ENCODE data around the gene IGSF3.

IGSF3 gene

DNA sequence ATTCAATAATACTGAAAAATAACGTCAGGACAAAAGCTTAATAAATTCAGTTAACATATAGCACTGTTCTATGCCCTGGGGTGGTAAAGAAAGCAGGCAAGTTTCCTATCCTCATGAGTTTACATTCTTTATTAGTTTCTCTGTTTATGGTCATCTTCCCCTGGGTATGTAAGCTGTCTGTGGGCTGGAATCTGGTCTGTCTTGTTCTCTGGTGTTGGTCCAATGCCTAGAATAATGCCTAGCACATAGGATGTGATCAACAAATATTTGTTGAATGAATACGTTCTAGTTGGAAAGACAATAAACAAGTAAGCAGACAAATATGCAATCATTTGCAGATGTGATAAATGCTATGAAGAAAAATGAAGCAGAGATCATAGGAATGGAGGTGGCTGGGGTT is 7.2 kb upstream of the IGSF3 start:
- Histone ChIP-seq H3K27ac (ENCODE audit: low read depth, low read length) (no peak overlapping the region), H4K8ac (ENCODE audit: low read depth, low read length) (no peak overlapping the region), H2BK120ac (ENCODE audit: low read depth, low read length) (no peak overlapping the region)

DNA sequence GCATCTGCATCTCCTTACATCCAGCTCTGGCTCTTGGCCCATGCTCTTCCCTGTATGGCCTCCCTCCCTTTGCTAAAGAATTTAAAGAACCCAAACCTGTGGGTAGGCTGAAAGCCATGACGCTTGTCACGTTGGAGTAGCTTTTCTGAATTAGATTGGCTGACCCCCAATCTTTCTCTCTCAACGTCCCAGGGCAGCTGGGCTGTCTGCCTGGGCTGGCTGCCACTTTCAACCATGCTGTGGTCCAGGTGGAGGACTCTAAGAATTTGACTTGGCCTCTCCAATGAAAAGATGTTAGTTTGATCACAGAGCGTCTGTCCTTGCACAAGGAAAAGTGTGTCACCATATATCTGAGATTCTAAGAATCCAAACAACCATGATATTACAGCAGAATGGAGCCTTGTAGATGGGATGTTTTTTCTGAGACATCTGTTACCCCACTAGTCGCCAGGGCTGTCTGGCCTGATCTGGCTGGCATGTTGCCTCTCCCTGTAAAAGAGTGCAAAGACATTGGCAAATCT is 6.5 kb upstream of the IGSF3 start:
- no peak overlapping the region for H3K4ac ChIP-seq (ENCODE audit: low read depth, low read length)
- no peak overlapping the region for H3K9ac ChIP-seq (ENCODE audit: low read length)
- H3K4me3 ChIP-seq (ENCODE audit: low read length), result no peak overlapping the region
- no peak overlapping the region for H2BK120ac ChIP-seq (ENCODE audit: low read depth, low read length)
- no peak overlapping the region for H4K8ac ChIP-seq (ENCODE audit: low read depth, low read length)
- no peak overlapping the region for H3K18ac ChIP-seq (ENCODE audit: low read length)
- H2BK15ac ChIP-seq (replicated peaks; ENCODE audit: low read depth), result no peak overlapping the region
- H3K79me2 ChIP-seq (ENCODE audit: control insufficient read depth, insufficient read depth, low read length), result no peaks in the 10 kb centered on the region
- no peak overlapping the region for H2BK5ac ChIP-seq (ENCODE audit: low read length)
- H3K23ac ChIP-seq (ENCODE audit: low read length), result no peak overlapping the region
- no peaks in the 10 kb centered on the region for H3K36me3 ChIP-seq (ENCODE audit: control insufficient read depth, insufficient read depth, low read length)
- H4K5ac ChIP-seq (ENCODE audit: low read length), result no peak overlapping the region
- H2AK5ac ChIP-seq (ENCODE audit: low read length), result no peak overlapping the region
- no peak overlapping the region for H3K4me2 ChIP-seq (ENCODE audit: low read length)
- no peak for DNase-seq
- WGBS (ENCODE audit: extremely low coverage, insufficient coverage, low lambda C conversion rate), result no CpG with 5 or more reads among the region's 5 CpGs
- no peak overlapping the region for H3K56ac ChIP-seq (ENCODE audit: low read length)
- H3K27me3 ChIP-seq (ENCODE audit: insufficient read depth, low read length, poor library complexity), result no peaks in the 10 kb centered on the region
- H3K27ac ChIP-seq (ENCODE audit: low read depth, low read length), result no peak overlapping the region
- H3K4me1 ChIP-seq (ENCODE audit: control insufficient read depth, low read depth, low read length), result no peaks in the 10 kb centered on the region
- no peaks in the 10 kb centered on the region for H3K79me1 ChIP-seq (ENCODE audit: low read length)

More for the DNA sequence above, 7.2 kb upstream of the IGSF3 start:
- WGBS (ENCODE audit: extremely low coverage, insufficient coverage, low lambda C conversion rate), result no CpG with 5 or more reads among the region's 2 CpGs
- Histone ChIP-seq H3K23ac (ENCODE audit: low read length) (no peak overlapping the region), H3K36me3 (ENCODE audit: control insufficient read depth, insufficient read depth, low read length) (no peaks in the 10 kb centered on the region), H2BK5ac (ENCODE audit: low read length) (no peak overlapping the region), H2AK5ac (ENCODE audit: low read length) (no peak overlapping the region), H2BK15ac (replicated peaks; ENCODE audit: low read depth) (no peak overlapping the region), H3K79me1 (ENCODE audit: low read length) (no peaks in the 10 kb centered on the region), H3K18ac (ENCODE audit: low read length) (no peak overlapping the region), H3K56ac (ENCODE audit: low read length) (no peak overlapping the region), H3K4me1 (ENCODE audit: control insufficient read depth, low read depth, low read length) (no peaks in the 10 kb centered on the region), H3K27me3 (ENCODE audit: insufficient read depth, low read length, poor library complexity) (no peaks in the 10 kb centered on the region), H3K4me3 (ENCODE audit: low read length) (no peak overlapping the region), H3K4ac (ENCODE audit: low read depth, low read length) (no peak overlapping the region), H3K79me2 (ENCODE audit: control insufficient read depth, insufficient read depth, low read length) (no peaks in the 10 kb centered on the region), H3K4me2 (ENCODE audit: low read length) (no peak overlapping the region), H3K9ac (ENCODE audit: low read length) (no peak overlapping the region), H4K5ac (ENCODE audit: low read length) (no peak overlapping the region)
- no peak for DNase-seq

DNA sequence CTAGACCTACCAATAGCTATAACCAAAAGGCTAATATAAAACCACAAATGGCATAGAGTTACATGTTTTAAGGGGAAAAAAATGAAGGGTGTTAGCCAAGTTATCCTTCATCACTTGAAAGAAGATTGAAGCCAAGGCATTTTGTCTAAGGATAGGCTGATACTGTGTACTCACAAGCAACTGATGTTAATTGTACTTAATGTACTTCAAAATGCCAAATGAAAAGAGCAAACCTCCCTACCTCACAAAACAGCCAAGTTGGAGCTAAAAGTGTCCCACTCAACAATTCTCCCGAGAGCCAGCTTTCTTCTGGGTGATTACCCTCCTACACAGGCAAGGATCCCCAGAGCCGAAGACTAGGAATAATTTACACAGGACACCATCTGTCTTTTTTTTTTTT is 4.4 kb upstream of the IGSF3 start:
- H3K27me3 ChIP-seq (ENCODE audit: insufficient read depth, low read length, poor library complexity), result no peaks in the 10 kb centered on the region
- no peaks in the 10 kb centered on the region for H3K36me3 ChIP-seq (ENCODE audit: control insufficient read depth, insufficient read depth, low read length)
- no peak overlapping the region for H4K5ac ChIP-seq (ENCODE audit: low read length)
- H3K4me1 ChIP-seq (ENCODE audit: control insufficient read depth, low read depth, low read length), result no peaks in the 10 kb centered on the region
- H3K4me2 ChIP-seq (ENCODE audit: low read length), result no peak overlapping the region
- no peak overlapping the region for H2BK5ac ChIP-seq (ENCODE audit: low read length)
- H4K8ac ChIP-seq (ENCODE audit: low read depth, low read length), result no peak overlapping the region
- no peak overlapping the region for H2AK5ac ChIP-seq (ENCODE audit: low read length)
- no peak overlapping the region for H3K18ac ChIP-seq (ENCODE audit: low read length)
- no peak overlapping the region for H2BK120ac ChIP-seq (ENCODE audit: low read depth, low read length)
- no peak overlapping the region for H3K27ac ChIP-seq (ENCODE audit: low read depth, low read length)
- H2BK15ac ChIP-seq (replicated peaks; ENCODE audit: low read depth), result no peak overlapping the region
- no peak for DNase-seq
- H3K79me2 ChIP-seq (ENCODE audit: control insufficient read depth, insufficient read depth, low read length), result no peaks in the 10 kb centered on the region
- H3K79me1 ChIP-seq (ENCODE audit: low read length), result no peaks in the 10 kb centered on the region
- no peak overlapping the region for H3K4me3 ChIP-seq (ENCODE audit: low read length)
- no peak overlapping the region for H3K23ac ChIP-seq (ENCODE audit: low read length)
- no CpG with 5 or more reads among the region's 2 CpGs for WGBS (ENCODE audit: extremely low coverage, insufficient coverage, low lambda C conversion rate)
- H3K56ac ChIP-seq (ENCODE audit: low read length), result no peak overlapping the region
- no peak overlapping the region for H3K4ac ChIP-seq (ENCODE audit: low read depth, low read length)
- no peak overlapping the region for H3K9ac ChIP-seq (ENCODE audit: low read length)

DNA sequence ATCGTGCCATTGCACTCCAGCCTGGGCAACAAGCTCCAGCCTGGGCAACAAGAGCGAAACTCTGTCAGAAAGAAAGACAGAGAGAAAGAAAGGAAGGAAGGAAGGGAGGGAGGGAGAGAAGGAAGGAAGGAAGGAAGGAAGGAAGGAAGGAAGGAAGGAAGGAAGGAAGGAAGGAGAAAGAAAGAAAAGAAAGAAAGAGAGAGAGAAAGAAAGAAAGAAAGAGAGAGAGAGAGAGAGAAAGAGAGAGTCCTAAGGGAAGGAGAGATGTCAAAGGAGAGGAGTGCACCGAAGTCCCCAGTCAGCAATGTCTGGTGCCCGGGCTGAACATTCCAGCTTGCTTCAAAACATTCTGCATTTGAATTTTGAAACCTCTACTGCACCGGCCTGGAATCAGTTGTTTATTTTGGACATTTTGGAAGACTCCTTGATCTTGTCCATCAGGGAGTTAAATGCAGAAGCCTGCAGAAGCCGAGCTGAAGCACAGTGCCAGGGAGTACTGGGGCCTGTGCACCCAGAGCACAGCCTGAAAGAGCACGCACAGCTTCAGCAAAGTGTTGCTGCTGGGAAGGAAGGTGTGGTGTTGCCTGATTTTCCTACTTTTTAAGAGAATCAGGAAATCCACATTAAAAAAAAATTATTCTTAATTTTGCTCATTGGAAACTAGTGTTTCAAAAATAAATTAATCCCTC is 3.7 kb upstream of the IGSF3 start:
- peaks cover 1% of the 10 kb centered on the region for H3K4me1 ChIP-seq (ENCODE audit: control insufficient read depth, low read depth, low read length)
- H3K4ac ChIP-seq (ENCODE audit: low read depth, low read length), result no peak overlapping the region
- no peak overlapping the region for H3K23ac ChIP-seq (ENCODE audit: low read length)
- H2BK120ac ChIP-seq (ENCODE audit: low read depth, low read length), result no peak overlapping the region
- no peak overlapping the region for H3K4me3 ChIP-seq (ENCODE audit: low read length)
- no peak overlapping the region for H3K27ac ChIP-seq (ENCODE audit: low read depth, low read length)
- H2BK15ac ChIP-seq (replicated peaks; ENCODE audit: low read depth), result no peak overlapping the region
- DNase-seq, result no peak
- H2AK5ac ChIP-seq (ENCODE audit: low read length), result no peak overlapping the region
- no CpG with 5 or more reads among the region's 7 CpGs for WGBS (ENCODE audit: extremely low coverage, insufficient coverage, low lambda C conversion rate)
- no peak overlapping the region for H3K18ac ChIP-seq (ENCODE audit: low read length)
- H3K4me2 ChIP-seq (ENCODE audit: low read length), result no peak overlapping the region
- H3K9ac ChIP-seq (ENCODE audit: low read length), result no peak overlapping the region
- no peak overlapping the region for H4K5ac ChIP-seq (ENCODE audit: low read length)
- no peak overlapping the region for H2BK5ac ChIP-seq (ENCODE audit: low read length)
- no peak overlapping the region for H4K8ac ChIP-seq (ENCODE audit: low read depth, low read length)
- H3K36me3 ChIP-seq (ENCODE audit: control insufficient read depth, insufficient read depth, low read length), result no peaks in the 10 kb centered on the region
- no peaks in the 10 kb centered on the region for H3K27me3 ChIP-seq (ENCODE audit: insufficient read depth, low read length, poor library complexity)
- no peak overlapping the region for H3K56ac ChIP-seq (ENCODE audit: low read length)
- H3K79me1 ChIP-seq (ENCODE audit: low read length), result peaks cover 2% of the 10 kb centered on the region
- no peaks in the 10 kb centered on the region for H3K79me2 ChIP-seq (ENCODE audit: control insufficient read depth, insufficient read depth, low read length)

DNA sequence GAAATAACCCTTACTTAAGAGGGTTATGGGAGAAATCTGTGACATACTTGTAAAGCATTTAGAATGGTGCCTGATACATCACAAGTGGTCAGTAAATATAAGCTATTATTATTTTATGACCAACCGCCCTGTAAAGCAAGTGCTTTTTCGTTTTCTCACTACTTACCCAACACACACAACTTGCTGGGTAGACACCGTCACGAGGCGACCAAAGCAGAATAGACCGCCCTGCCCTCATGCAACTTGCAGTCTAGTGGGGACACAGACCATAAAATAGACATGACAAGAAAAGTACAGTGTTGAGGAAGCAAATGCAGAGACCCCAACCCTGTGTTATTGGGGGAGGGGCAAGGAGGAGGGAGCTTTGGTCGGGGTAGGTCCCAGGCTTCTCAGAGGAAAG is 744 bp upstream of the IGSF3 start:
- Histone ChIP-seq H2BK120ac (ENCODE audit: low read depth, low read length) (no peak overlapping the region), H4K5ac (ENCODE audit: low read length) (no peak overlapping the region), H3K4ac (ENCODE audit: low read depth, low read length) (no peak overlapping the region), H2AK5ac (ENCODE audit: low read length) (no peak overlapping the region), H3K4me3 (ENCODE audit: low read length) (no peak overlapping the region), H3K23ac (ENCODE audit: low read length) (no peak overlapping the region), H2BK15ac (replicated peaks; ENCODE audit: low read depth) (peak overlapping the region; percentile 10), H3K18ac (ENCODE audit: low read length) (peak overlapping the region; percentile 88), H3K4me2 (ENCODE audit: low read length) (no peak overlapping the region), H4K8ac (ENCODE audit: low read depth, low read length) (no peak overlapping the region), H3K79me2 (ENCODE audit: control insufficient read depth, insufficient read depth, low read length) (peaks cover 4% of the 10 kb centered on the region), H3K27me3 (ENCODE audit: insufficient read depth, low read length, poor library complexity) (no peaks in the 10 kb centered on the region), H3K4me1 (ENCODE audit: control insufficient read depth, low read depth, low read length) (peaks cover 5% of the 10 kb centered on the region), H3K27ac (ENCODE audit: low read depth, low read length) (no peak overlapping the region), H3K36me3 (ENCODE audit: control insufficient read depth, insufficient read depth, low read length) (no peaks in the 10 kb centered on the region), H3K79me1 (ENCODE audit: low read length) (peaks cover 18% of the 10 kb centered on the region), H2BK5ac (ENCODE audit: low read length) (no peak overlapping the region), H3K56ac (ENCODE audit: low read length) (no peak overlapping the region), H3K9ac (ENCODE audit: low read length) (no peak overlapping the region)
- WGBS (ENCODE audit: extremely low coverage, insufficient coverage, low lambda C conversion rate), result no CpG with 5 or more reads among the region's 7 CpGs
- DNase-seq, result no peak

All from mesendoderm (in vitro differentiated cells).